HG02870 (cell line): ENCODE data around the gene TCAF1.
A peak's percentile ranks its signal among the peaks of the same experiment; 100 is the strongest.
"Not testable (repeated sequence)": the region's sequence is repeated elsewhere in the genome, so short reads cannot be mapped to it uniquely, and the experiment has no call there.

Experiments used
- ATAC-seq: cut with Tn5 transposase; IDR thresholded peaks from one replicate; pipeline ENCODE4 v1.9.1; 2021; ENCODE audit warnings: mild to moderate bottlenecking, moderate library complexity; ENCODE audit not compliant: unreplicated experiment

The TCAF1 gene

DNA sequence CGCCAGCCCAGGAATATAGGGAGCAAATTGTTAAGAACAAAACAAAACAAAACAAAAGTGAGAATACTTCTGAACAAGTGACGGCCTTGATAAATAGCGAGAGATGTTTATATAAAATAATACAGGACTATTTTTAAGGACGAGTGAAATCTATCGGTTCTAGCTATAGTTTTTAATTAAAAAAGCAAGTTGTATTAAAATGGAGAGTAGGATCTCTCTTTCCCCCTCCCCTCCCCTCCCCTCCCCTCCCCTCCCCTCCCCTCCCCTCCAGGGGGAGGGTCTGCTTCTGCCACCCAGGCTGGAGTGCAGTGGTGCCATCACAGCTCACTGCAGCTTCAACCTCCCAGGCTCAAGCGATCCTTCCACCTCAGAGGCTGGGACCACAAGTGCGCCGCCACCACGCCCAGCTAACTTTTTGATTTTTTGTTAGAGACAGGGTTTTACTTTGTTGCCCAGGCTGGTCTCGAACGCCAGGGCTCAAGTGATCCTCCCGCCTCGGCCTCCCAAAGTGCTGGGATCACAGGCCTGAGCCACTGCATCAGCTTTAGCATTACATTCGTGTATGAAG, 440 bp upstream of the TCAF1 start:
- ATAC-seq = no peak

DNA sequence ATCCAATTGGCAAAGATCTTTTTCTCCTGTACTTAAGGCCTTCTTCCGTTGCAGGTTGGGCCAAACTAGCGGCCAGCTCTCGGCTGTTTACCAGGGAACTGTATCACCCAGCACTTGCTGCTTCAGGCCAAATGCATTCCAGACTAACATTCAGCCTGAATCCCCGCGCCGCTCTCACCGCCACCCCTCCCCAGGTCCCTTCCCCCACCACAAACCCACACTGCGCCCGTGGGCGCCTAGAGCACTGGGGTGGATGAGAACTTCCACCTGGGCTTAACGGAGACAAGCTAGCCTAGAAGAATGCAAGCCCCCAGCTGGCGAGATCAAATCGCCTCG, 676 bp downstream of the TCAF1 start:
- no peak for ATAC-seq

DNA sequence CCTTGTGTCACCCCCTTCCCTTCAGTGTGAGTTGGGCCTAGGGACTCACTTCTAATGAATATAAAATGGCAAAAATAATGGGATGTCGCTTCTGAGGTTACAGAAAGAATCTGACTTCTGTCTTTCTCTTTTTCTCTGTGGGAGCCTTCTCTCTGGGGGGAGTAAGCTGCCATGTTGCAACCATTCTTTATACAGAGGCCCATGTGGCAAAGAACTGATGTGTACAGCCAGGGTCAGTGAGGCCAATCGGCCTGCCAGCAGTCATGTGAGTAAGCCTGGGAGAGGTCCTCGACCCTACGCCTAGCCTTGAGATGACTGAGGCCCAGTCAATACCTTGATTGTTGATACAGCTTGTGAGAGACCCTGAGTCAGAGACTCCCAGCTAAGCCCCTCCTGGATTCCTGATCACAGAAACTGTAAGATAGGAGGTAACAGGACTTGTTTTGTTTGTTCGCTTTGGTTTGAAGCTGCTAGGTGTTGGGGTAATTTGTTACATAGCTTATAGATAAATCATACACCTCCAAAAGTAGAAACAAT, 1.7 kb downstream of the TCAF1 start:
- no peak for ATAC-seq

DNA sequence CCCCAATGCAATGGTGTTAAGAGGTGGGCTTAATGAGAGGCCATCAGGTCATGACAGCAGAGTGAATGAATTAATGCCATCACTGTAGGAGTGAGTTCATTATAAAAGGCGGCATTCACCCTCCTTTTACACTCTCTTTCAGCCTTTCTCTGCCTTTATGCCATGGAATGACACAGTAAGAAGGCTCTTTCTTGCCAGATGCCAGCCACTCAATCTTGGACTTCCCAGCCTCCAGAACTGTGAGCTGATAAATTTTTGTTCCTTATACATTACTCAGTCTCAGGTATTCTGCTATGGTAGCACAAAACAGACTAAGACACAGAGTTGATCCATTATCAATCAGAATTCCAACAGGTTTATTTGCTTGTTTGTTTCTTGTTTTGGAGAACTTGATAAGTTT, 3.2 kb downstream of the TCAF1 start:
- no peak for ATAC-seq

DNA sequence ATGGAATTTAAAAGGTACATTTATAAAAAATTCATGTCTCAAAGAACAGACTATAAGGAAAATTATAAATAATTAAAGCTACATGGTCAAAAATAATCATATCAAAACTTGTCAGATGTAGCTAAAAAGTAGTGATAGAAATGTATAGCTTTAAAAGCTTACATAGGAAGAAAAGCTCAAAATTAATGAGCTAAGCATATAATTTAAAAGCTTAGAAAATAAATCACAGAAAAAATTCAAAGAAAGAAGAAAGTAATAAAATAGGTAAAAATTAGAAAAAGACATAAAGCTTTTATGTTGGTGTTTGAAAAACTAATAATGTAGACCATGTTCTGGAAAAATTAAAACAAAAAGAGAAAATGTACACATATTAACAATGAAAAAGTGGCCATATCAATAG, 5.3 kb downstream of the TCAF1 start:
- no peak for ATAC-seq

DNA sequence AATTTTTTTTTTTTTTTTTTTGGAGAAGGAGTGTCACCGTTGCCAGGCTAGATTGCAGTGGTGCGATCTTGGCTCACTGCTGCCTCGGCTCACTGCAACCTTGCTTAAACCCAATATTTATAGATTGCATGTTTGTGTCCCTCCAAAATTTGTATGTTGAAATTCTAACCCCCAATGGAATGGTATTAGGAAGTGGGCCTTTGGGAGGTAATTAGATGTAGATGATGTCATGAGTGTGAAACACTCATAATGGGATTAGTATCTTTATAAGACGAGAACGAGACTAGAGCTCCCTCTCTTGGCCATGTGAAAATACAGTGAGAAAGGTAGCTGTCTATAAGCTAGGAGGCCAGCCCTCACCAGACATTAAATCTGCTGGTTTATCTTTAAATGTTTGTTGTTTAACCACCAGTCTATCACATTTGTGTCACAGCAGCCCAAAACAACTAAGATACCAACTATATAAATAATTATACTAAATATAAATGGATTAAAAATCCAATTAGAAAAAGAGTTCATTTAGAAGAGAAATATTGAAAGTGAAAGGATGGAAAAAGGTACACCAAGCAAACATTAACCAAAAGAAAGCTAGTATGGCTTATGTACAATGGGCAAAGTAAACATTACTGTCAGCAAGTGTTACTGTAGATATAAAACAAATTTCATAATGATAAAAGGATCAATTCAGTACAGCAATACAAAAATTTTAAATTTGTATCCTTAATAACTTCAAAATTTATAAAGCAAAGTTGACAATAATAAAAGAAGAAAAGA, 9.3 kb downstream of the TCAF1 start:
- peak; percentile 99 for ATAC-seq

DNA sequence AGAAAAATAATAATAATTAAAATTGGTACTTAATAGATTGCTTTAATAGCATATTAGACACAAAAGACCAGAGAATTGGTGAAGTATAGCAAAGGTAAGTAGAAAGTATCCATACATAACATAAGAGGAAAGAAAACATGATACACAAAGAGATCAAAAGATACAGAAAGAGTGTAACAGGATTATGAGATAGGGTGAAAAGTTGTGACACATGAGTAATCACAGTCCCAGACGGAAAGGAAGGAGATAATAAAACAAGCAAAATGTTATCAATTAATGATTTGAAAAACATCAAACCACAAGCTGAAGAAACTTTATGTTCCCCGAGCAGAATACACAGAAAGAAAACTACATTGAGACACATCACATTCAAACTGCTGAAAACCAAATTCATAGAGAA, 10.5 kb downstream of the TCAF1 start:
- no peak for ATAC-seq

DNA sequence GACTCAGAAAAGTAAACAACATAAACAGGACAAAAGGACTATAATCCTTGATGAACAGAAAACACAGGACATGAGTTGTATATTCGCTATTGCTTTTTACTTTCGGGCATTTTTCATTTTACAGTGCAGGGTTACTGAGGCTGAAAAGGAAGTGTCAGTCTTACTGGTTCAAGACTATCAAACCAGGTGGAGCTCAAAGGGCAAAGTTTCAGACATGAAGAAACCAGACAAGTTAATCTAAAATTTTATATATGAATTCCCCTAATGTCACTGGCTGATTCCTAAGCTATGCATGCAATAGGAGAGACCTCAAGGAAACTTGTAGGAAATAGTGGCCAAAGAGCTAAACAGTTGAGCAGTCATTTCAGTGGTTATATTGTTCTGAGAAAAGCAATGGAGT, 11.4 kb downstream of the TCAF1 start:
- no peak for ATAC-seq

DNA sequence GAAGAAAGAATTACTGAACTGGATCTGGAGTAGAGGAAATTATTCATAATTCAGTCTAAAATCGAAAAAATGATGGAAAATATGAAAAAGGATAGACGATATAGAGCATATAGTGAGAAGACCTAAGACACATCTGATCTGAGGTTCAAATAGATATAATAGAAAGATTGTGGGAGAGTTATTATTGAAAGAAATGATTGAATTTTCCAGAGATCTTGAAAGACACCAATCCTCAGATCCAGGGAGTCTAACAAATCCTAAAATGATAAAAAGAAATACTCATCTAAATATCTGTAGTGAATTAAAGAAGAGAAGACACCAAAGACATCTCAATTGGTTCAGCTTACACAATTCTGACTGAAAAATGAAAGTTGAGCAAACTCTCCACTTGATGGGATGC, 12.9 kb downstream of the TCAF1 start:
- no peak for ATAC-seq

DNA sequence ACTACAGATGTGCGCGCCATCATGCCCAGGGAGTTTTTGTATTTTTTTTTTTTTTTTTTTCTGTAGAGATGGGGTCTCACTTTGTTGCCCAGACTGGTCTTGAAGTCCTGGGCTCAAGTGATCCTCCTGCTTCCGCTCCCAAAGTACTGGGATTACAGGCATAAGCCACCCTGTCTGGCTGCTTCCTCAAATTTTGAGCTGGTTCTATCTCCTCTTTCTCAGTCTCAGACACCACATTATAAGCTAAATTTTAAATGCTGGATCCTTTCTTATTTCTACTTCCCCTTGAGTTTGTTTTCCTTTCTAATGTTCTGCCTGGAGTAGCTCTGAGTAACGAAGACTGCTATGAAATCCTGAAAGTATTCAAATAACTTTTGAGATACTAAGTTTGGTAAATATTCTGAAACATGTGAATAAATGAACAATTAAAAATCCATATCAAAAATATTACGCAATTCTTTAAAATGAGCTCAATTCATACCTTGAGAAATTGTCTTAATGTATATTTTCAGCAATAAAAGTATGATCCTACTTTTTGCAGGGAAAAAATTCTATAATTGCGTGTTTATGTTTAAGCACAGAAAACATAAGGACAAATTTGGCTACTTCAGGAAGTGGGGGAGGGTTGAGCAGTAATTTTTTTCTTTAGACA, 15.0 kb downstream of the TCAF1 start:
- ATAC-seq = no peak

DNA sequence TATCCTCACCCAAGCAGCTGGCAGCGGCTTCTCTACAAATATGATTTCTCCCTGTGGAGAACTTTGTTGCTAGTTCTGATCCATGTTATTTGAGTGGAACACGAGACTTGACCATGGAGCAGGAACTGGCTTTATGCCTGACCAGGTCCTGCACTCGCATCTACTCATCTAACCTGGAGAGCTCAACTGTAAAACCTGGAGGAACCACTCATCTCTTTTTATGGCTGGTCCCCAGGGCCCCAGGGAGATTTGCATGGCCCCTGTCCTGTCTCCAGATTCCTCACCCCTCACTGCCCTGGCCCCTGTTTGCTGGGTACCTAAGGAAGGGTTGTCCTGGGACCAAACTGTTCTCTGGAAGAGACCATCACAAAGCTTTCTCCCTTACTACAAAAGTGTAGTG, 16.0 kb downstream of the TCAF1 start:
- no peak for ATAC-seq

DNA sequence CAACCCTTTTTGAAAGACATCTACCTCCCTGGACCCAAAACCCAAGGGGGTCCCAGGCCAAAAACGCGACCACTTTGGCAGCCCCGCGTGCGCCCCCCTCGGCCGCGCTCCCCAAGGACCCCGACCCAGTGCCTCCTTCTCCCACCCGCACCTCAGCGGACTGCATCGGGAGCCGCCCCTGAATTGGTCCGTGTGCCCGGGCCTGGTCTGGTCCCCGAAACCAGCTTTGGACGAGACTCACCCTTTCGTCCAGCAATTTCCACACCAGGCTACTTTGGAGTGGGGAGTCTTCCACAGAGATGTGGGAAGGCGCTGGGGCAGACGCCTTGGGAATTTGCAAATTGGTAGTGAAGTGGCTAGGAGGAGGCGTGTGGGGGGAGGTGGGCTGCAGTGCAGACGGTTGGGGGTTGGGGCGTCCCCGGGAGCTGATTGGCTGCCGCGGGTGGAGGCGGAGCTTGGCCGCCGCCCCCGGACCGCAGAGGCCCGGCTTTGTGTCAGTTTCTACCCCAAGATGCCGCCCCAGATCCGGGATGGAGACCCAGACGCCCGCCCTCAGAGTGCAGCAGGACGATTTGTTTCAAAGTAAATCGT, 16.9 kb downstream of the TCAF1 start:
- ATAC-seq = peak; percentile 83

DNA sequence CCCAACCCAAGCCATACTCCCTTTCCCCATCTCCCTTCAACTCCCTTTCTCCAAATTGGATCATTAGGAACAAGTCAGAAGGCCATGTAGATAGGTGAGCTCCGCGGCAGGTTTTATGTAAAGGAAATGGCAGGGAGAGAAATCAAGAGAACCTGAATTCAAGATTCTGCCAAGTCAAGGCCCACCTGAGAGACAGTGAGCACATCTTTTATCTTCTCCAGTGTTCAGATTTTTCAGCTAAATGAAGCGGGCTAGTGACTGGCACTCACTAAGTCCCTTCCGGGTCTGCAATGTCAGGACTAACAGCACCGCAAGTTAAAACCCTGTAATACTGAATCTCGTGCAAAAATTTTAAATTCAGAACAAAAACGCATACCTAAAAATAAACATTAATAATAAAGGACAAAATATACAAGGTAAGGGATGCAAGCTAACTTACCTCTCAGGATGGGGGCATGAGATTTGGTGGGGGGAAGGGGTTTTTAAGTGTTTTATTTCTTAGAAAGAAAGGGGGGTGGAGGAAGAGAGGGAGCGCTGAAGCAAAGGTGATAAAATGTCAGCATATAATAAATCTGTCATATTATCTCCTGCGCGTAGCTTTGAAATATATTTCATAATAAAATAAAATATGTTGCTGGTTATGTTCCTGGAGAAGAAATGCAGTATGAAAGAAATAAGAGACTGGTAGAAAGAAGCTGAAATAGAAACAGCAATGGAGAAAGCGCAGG, 17.6 kb downstream of the TCAF1 start:
- ATAC-seq = no peak

DNA sequence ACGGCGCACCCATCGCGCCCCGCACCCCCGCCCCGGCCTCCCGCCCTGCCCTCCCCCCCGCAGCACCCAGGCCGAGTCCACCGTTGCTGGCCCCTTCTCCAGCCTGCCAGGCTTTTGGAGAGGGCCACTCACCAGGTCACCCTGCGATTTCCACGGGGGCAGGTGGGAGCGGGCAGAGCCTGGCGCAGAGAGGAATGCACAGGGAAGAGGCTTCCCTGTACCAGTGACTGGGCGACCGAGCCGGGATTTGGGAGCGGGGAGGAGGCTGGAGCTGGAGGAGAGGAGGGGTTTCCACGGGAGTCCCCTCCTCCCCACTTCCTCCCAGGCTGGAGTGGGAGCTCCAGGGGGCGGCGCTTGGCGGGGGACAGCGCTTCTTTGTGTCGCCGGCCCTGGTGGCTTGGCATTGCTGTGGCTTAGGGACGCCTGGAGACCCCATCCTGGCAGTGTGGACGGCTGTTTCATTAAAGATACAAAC, 19.3 kb downstream of the TCAF1 start:
- no peak for ATAC-seq

DNA sequence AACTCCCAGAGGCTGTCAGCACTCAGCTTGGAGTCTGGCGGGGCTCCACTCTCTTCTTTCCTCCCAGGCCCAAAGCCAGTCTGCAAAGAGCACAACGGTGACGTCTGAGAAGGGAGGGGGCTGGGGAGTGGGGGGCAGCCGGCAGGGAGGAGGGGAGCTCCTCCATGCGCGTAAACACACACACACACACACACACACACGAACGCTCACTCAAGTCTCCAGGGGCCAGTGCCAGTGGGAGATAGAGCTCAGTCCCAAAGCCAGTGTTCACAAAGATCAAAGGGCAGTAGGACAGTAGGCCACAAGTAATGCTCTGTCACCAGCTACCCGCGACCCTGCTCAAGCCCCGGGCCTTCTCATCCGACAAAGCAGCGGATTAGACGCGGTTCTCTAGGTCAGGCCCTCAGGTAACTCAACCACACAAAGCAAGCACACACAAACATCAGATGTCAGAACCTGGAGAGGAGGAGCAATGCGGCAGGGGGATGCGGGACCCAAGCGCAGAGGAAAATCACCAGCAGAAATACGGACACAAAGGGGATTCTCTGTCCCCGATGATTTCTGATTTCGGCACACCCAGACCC, 19.9 kb downstream of the TCAF1 start:
- no peak for ATAC-seq

DNA sequence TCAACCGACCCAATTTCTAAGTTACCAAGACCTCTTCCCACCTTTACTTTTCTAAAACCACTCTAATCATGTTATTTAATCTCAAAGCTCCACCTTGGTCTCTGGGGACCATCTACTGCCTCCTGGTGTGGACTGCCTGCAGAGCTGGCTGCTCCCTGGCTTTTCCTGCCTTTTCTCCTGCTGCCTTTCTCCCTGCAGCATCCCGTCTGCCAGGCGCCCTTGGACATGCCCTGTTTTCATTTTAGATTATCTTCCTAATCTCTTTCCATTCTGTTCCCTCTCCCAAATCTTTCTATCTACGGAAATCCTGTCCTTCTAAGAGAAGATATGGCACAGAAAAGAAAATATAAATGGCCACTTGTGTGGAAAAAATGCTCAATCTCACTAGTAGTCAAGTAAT, 23.1 kb downstream of the TCAF1 start:
- no peak for ATAC-seq

DNA sequence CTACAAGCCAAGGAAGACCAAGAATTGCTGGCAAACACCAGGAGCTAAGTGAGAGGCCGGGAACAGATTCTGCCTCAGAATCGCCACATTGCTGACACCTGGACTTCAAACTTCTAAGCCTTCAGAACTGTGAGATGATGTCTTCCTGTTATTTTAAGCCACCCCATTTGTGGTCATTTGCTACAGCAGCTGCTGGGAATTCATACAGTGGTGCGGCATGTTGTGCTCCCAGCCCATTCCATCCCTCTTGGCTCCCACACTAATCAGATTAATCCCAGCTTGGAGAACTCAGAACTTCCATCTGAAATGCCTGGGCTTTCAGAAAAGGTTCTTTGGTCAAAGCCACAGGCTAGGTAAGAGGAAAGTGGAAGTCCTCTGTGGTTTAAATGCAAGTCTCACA, 24.9 kb downstream of the TCAF1 start:
- ATAC-seq = no peak

DNA sequence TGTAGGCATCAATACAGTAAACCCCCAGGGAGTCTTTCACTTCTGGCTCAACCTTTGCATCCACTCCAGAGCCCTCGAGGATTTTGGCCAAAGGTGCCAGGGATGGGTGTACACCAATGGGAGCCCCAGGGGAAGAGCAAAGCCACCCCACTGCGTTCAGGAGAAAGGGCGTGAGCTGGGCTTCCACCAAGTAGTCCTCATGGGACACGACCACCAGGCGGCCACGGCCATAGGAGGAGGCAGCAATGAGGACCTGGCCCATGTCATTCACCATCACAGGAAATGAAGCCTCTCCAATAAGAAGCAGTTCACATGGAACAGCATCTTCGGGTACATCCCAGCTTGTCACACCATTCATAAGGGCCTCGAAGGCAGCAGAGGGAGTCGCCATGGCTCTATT, 25.8 kb downstream of the TCAF1 start:
- ATAC-seq = no peak

DNA sequence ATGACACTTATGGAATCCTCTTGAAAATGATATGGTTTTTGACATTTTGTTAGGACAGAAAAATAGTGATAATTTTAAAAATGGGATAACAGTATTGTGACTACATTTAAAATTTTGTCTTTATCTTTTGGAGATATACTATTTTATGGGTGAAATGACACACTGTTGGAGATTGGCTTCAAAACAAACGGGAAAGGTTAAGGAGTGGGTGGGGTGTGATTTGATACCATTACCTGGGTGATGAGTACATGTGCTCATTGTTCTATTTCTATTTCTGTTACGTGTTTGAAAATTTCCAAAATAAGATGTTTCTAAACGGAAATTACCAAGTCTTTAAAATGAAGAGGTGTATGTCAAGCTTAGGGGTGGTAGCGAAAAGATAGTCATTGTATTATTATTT, 28.7 kb downstream of the TCAF1 start:
- ATAC-seq = not testable (repeated sequence)

DNA sequence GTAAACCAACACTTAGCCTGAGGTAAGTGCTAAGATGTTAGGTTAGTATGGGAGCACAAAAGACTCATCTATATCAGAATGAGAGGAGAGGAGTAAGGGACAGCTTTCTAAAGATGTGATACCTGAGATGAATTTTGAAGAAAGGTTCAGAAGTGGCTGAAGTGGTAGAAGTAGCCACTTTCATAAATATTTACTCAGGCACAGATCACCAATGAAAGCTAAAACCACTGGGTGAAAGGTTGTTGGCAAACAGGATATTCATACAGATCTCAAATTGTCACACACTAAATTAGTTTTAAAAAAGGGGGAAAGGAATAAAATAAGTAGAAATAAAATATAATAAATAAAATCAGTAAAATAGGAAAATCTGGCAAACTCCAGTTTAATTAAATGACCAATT, 30.4 kb downstream of the TCAF1 start:
- ATAC-seq = not testable (repeated sequence)

DNA sequence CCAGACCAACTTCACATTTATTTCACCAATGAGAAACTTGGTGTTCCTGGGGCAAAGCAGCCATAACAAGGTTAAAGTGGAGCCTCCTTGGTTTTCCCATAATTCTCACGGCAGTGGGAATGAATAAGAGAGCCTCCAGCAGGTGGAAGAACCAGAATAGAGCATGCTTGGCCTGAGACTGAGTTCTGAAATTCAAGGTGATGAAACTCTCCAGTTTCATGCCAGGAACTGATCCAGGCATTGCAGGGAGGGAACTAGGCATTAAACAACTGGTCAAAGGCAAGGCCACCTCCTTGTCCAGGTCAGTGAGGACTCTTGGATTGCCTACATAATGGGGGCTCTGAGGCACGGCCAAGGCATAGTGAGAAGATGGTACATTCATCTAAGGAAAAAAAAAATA, 44.0 kb downstream of the TCAF1 start:
- ATAC-seq = not testable (repeated sequence)
